Activated naive CD4-positive, alpha-beta T cell treated with anti-CD3 and anti-CD28 coated beads for 36 hours (primary cell): ENCODE data around the gene EVPL. TPM values are rescaled to one million over a fixed set of nuclear protein-coding genes. Genes with fewer than 3 reads are reported as not detected.
"Not testable (repeated sequence)": the region's sequence is repeated elsewhere in the genome, so short reads cannot be mapped to it uniquely, and the experiment has no call there.

ENCODE experiments used
- CTCF ChIA-PET: fragments of 350-600 bp; sonication (Branson Sonifier 250); formaldehyde crosslinking; loops from one replicate; lab custom pipeline; 2021; ENCODE audit warnings: antibody characterized with exemption; lab: Charles Lee
- DNase-seq: peaks from one replicate; pipeline ENCODE4 v3.0.0-alpha.2; 2020
- H3K27ac Mint-ChIP-seq: one replicate; pipeline ENCODE4 v1.8.0; 2021; ENCODE audit warnings: mild to moderate bottlenecking, mixed read lengths
- H3K27me3 Mint-ChIP-seq: one replicate; pipeline ENCODE4 v1.8.0; 2021; ENCODE audit warnings: low read depth, mixed read lengths
- H3K36me3 Mint-ChIP-seq: one replicate; pipeline ENCODE4 v1.8.0; 2021; ENCODE audit warnings: low read depth, mixed read lengths
- H3K4me1 Mint-ChIP-seq: one replicate; pipeline ENCODE4 v1.8.0; 2021; ENCODE audit warnings: low read depth, mixed read lengths
- H3K4me3 Mint-ChIP-seq: one replicate; pipeline ENCODE4 v1.8.0; 2021; ENCODE audit warnings: mild to moderate bottlenecking, moderate library complexity, mixed read lengths
- H3K9me3 Mint-ChIP-seq: one replicate; pipeline ENCODE4 v1.8.0; 2021; ENCODE audit warnings: mixed read lengths
- intact Hi-C: fragments of 100-400 bp; cut with micrococcal nuclease; formaldehyde crosslinking; loops from one replicate; pipeline ENCODE4 v1.15.1; 2023
- total RNA-seq, 2 experiments: library from RNA; stranded (reverse); gene quantifications; one replicate each; pipeline ENCODE4 v1.2.3, GENCODE V29; 2021

The EVPL gene
- total RNA-seq, 2 experiments from 2014 or later: 0.14 TPM; not detected in 1

- CTCF ChIA-PET: interaction anchor here (0.7 to 1.5 kb wide), 4 partner anchors 19 to 468 kb away, joined by 3 to 6 read pairs (median 4); partner anchors contain the start of gene CDK3
- Mint-ChIP-seq H3K4me1 (peaks cover 22% of the 10 kb centered on the region), H3K36me3 (peaks cover 7% of the 10 kb centered on the region), H3K27me3 (no peaks in the 10 kb centered on the region), H3K9me3 (no peaks in the 10 kb centered on the region), H3K4me3 (peak overlapping the region; percentile 99), H3K27ac (peak overlapping the region; percentile 100)
- DNase-seq: no peak
- intact Hi-C loops: no loop called here
Measured at GRCh38 chr17:75981019-75981615, 46.0 kb downstream of the EVPL start.

- peaks cover 28% of the 10 kb centered on the region for H3K4me1 Mint-ChIP-seq
- DNase-seq: no peak
- H3K27ac Mint-ChIP-seq: peak overlapping the region; percentile 100
- intact Hi-C loops: no loop called here
- CTCF ChIA-PET: interaction anchor here (0.6 to 1.5 kb wide), 6 partner anchors 20 to 469 kb away, joined by 3 to 6 read pairs (median 4); partner anchors contain the start of gene CDK3
- no peaks in the 10 kb centered on the region for H3K27me3 Mint-ChIP-seq
- H3K36me3 Mint-ChIP-seq: peaks cover 7% of the 10 kb centered on the region
- peak overlapping the region; percentile 99 for H3K4me3 Mint-ChIP-seq
- H3K9me3 Mint-ChIP-seq: no peaks in the 10 kb centered on the region
Measured at GRCh38 chr17:75980188-75981018, 46.7 kb downstream of the EVPL start.

GRCh38 chr17:75979705-75980187 lies 47.4 kb downstream of the EVPL start:
- Mint-ChIP-seq H3K36me3 (peaks cover 7% of the 10 kb centered on the region), H3K4me1 (peaks cover 30% of the 10 kb centered on the region), H3K27ac (peak overlapping the region; percentile 100), H3K4me3 (peak overlapping the region; percentile 99), H3K9me3 (no peaks in the 10 kb centered on the region), H3K27me3 (no peaks in the 10 kb centered on the region)
- intact Hi-C loops: loop anchor here (1.0 to 5.0 kb wide), 7 partner anchors 17 to 473 kb away; partner anchors contain the start of genes FBF1, UBE2O, UNK and WBP2
- CTCF ChIA-PET: interaction anchor here (0.6 to 1.5 kb wide), 4 partner anchors 25 to 323 kb away, joined by 3 to 6 read pairs (median 4); no protein-coding TSS in a partner anchor
- no peak for DNase-seq

- Mint-ChIP-seq H3K36me3 (peaks cover 7% of the 10 kb centered on the region), H3K4me1 (peaks cover 30% of the 10 kb centered on the region), H3K27me3 (no peaks in the 10 kb centered on the region), H3K27ac (peak within 1 kb of the TSS; percentile 100), H3K9me3 (no peaks in the 10 kb centered on the region), H3K4me3 (peak within 1 kb of the TSS; percentile 99)
- DNase-seq: peak; percentile 98
- intact Hi-C loops: loop anchor here (1.0 to 5.0 kb wide), 7 partner anchors 18 to 473 kb away; partner anchors contain the start of genes FBF1, UBE2O, UNK and WBP2
- CTCF ChIA-PET: interaction anchor here (0.6 to 1.2 kb wide), 2 partner anchors 9 to 10 kb away, joined by 3 to 4 read pairs; no protein-coding TSS in a partner anchor
Measured at GRCh38 chr17:75978938-75979704, 48.0 kb downstream of the EVPL start, which contains the start of the genes ACOX1 and TEN1. Gene ACOX1 (minus strand): TSS chr17:75979166. CDS start chr17:75979073, 93 bp downstream. Gene TEN1 (plus strand): TSS chr17:75979240. CDS start chr17:75986193, 6,953 bp downstream.

GRCh38 chr17:75976175-75976848 lies 50.8 kb downstream of the EVPL start:
- no peaks in the 10 kb centered on the region for H3K9me3 Mint-ChIP-seq
- CTCF ChIA-PET: interaction anchor here (1.3 kb wide), 1 partner anchor 12 kb away, joined by 6 read pairs; no protein-coding TSS in a partner anchor
- peaks cover 9% of the 10 kb centered on the region for H3K36me3 Mint-ChIP-seq
- DNase-seq: no peak
- intact Hi-C loops: loop anchor here (5.0 kb wide), 2 partner anchors 144 to 476 kb away; partner anchors contain the start of gene UBE2O
- no peak overlapping the region for H3K27ac Mint-ChIP-seq
- H3K4me3 Mint-ChIP-seq: no peak overlapping the region
- H3K4me1 Mint-ChIP-seq: peaks cover 30% of the 10 kb centered on the region
- no peaks in the 10 kb centered on the region for H3K27me3 Mint-ChIP-seq

- H3K9me3 Mint-ChIP-seq: no peaks in the 10 kb centered on the region
- H3K4me1 Mint-ChIP-seq: peaks cover 30% of the 10 kb centered on the region
- no peak overlapping the region for H3K4me3 Mint-ChIP-seq
- H3K27ac Mint-ChIP-seq: no peak overlapping the region
- H3K27me3 Mint-ChIP-seq: no peaks in the 10 kb centered on the region
- CTCF ChIA-PET: interaction anchor here (1.3 kb wide), 1 partner anchor 12 kb away, joined by 6 read pairs; no protein-coding TSS in a partner anchor
- no peak for DNase-seq
- peaks cover 9% of the 10 kb centered on the region for H3K36me3 Mint-ChIP-seq
- intact Hi-C loops: loop anchor here (5.0 kb wide), 2 partner anchors 143 to 477 kb away; partner anchors contain the start of gene UBE2O
Measured at GRCh38 chr17:75975757-75976174, 51.3 kb downstream of the EVPL start.

GRCh38 chr17:75975187-75975586 lies 51.9 kb downstream of the EVPL start:
- H3K27me3 Mint-ChIP-seq, DNase-seq, H3K4me3 Mint-ChIP-seq, H3K27ac Mint-ChIP-seq, H3K9me3 Mint-ChIP-seq: not testable (repeated sequence)
- CTCF ChIA-PET: interaction anchor here (1.3 kb wide), 1 partner anchor 11 kb away, joined by 6 read pairs; no protein-coding TSS in a partner anchor
- Mint-ChIP-seq H3K36me3 (peaks cover 11% of the 10 kb centered on the region), H3K4me1 (peaks cover 27% of the 10 kb centered on the region)
- intact Hi-C loops: loop anchor here (5.0 kb wide), 2 partner anchors 143 to 477 kb away; partner anchors contain the start of gene UBE2O

- no peak overlapping the region for H3K4me3 Mint-ChIP-seq
- H3K4me1 Mint-ChIP-seq: peaks cover 5% of the 10 kb centered on the region
- H3K27ac Mint-ChIP-seq: no peak overlapping the region
- intact Hi-C loops: no loop called here
- H3K27me3 Mint-ChIP-seq: no peaks in the 10 kb centered on the region
- no peaks in the 10 kb centered on the region for H3K9me3 Mint-ChIP-seq
- no peak for DNase-seq
- CTCF ChIA-PET: interaction anchor here (0.6 to 1.3 kb wide), 3 partner anchors 29 to 612 kb away, joined by 3 to 4 read pairs (median 3); no protein-coding TSS in a partner anchor
- H3K36me3 Mint-ChIP-seq: peaks cover 6% of the 10 kb centered on the region
Measured at GRCh38 chr17:75970626-75971025, 56.5 kb downstream of the EVPL start.

GRCh38 chr17:75970011-75970523 lies 57.0 kb downstream of the EVPL start:
- Mint-ChIP-seq H3K27ac (no peak overlapping the region), H3K36me3 (peaks cover 6% of the 10 kb centered on the region), H3K4me3 (no peak overlapping the region), H3K9me3 (no peaks in the 10 kb centered on the region), H3K4me1 (peaks cover 3% of the 10 kb centered on the region), H3K27me3 (no peaks in the 10 kb centered on the region)
- CTCF ChIA-PET: interaction anchor here (0.6 to 1.5 kb wide), 3 partner anchors 9 to 611 kb away, joined by 3 to 4 read pairs (median 4); partner anchors contain the start of genes ACOX1 and TEN1
- no peak for DNase-seq
- intact Hi-C loops: no loop called here

GRCh38 chr17:75969044-75969443 lies 58.1 kb downstream of the EVPL start:
- H3K36me3 Mint-ChIP-seq, intact Hi-C loops, H3K27ac Mint-ChIP-seq, H3K4me3 Mint-ChIP-seq, DNase-seq, H3K27me3 Mint-ChIP-seq, H3K4me1 Mint-ChIP-seq, H3K9me3 Mint-ChIP-seq: not testable (repeated sequence)
- CTCF ChIA-PET: interaction anchor here (1.5 kb wide), 1 partner anchor 10 kb away, joined by 4 read pairs; the partner anchor contains the start of genes ACOX1 and TEN1
